ENCODE data around the gene CD79A.
"Not testable (repeated sequence)": the region's sequence is repeated elsewhere in the genome, so short reads cannot be mapped to it uniquely, and the experiment has no call there.

Gene CD79A

GRCh38 chr19:41906916-41907680 is 30.0 kb downstream of the CD79A start:
- DNase-seq, result no peak

GRCh38 chr19:41907994-41908615 is 31.0 kb downstream of the CD79A start:
- no peak for DNase-seq

DNA sequence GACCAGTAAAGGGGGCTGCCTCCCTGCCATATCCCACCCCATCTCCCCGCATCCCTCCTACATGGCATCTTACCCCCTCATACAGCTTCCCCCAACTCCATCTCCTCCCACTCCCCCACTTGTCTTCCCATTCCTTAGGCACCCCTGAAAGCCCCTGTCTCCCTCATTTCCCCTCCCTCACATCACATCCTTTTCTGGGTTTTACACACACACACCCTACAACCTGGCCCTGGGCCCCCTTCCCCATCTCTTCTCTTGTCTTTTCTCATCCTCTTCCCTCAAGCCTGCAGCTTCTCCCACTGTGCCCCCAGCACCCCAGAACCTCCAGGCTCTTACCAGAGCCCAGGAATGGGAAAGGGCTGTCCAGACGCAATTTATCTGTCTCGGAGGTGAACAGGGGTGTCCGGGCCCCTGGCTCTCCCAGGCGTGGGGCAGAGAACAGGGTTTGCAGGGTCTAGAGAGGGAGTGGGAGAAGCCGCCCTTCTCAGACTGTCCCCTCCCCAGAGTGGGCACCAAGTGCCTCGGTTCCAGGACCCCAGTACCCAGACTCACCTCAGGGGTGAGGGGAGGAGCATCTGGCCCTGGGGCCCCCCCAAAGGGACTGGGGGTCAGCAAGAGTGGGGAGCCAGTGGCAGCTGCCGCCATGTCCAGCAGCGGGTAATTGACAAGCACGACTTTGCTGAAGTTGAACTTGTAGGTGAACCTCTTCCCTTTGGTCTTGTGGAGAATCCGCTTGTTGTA is 31.8 kb downstream of the CD79A start:
- DNase-seq, result no peak

DNA sequence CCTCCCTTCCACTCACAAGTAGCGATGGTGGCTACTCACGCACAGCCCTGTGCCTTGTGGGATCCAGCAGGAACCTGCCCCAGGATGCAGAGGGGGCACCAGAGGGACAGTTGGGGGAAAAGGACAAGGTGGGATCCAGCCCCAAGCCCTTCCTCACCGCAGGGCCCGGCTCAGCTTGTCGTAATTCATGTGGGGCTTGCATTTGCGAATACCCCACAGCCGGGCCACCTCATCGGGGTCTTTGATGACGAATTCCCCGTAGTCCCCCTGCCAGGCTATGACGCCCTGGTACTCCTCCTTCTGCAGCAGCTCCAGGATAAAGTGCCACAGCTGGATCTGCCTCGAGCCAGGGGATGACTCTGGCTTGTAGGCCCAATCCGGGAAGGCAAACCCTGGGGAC is 32.6 kb downstream of the CD79A start:
- DNase-seq, result no peak

DNA sequence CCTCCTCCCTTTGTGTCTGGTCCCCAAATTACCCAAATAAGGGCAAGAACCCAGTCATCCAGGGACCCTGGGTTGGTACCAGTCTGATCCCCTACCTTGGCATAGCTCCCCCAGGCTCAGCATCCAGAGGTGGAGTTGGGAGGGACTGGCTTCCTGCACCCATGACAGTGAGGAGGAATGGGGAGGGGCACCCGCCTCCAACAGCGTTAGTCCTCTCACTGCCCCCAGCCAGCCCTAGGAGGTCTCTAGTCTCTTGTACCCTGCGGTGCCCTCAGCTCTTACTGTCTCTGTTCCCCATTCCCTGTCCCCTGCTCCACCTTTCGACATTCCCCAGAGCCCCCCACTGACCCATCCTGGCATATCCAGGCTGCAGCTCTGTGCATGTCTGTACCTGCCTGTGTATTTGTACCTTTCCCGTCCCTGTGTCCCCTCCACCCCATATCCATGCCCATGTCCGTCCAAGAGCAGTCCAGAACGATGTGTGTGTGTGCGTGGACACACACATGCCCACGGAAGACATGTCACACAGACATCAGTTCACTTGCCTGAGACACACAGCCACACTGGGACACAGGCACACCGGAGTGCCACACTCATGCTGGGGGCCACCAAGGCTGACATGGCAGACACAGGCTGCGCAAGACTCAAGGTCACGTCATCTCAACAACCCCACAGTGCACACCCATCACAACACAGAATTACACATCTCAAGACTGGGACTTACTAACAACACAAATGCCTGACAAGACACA is 33.3 kb downstream of the CD79A start:
- DNase-seq, result no peak

DNA sequence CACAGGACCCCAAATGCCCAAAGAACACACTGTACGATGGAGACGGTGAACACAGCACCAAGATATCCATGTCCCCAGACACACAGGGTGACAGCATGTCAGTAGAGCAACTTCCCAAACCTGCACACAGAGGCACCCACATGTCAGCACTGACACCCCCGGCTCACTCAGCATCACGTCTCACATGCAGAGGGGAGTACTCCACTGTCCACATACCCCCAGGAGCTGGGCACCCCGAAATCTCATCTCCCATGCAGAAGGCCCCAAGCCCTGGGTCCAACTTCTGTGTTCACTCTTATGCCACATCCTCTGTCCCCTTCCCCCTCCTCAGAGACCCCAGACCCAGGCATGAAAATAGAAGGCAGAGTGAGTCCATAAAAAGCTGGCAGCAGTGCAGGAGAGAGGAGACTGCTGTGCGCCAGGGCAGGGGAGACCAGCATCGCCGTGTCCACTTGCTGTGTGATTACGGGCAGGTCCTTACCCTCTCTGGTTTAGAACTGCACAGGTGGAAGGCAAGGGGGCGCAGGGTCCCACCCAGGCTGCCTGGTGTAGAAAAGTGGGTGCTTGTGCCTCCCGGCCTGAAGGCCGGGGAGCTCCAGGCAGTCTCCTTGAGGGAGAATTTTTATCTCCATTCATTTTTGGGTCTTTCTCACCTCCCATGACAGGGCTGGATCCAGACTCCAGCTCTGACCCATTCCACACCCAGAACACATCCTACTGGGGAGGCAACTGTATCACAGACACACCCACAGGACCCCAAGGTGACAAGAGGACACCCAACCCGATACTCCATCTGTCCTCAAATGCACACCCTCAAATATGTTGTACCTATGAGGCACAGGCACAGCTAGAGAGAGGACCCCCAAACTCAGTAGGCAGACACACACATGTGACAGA is 34.2 kb downstream of the CD79A start:
- DNase-seq, result no peak

- no peak for DNase-seq
These were observed 35.0 kb downstream of the CD79A start for GRCh38 chr19:41911889-41912731.

GRCh38 chr19:41912899-41913537 is 35.9 kb downstream of the CD79A start:
- no peak for DNase-seq

DNA sequence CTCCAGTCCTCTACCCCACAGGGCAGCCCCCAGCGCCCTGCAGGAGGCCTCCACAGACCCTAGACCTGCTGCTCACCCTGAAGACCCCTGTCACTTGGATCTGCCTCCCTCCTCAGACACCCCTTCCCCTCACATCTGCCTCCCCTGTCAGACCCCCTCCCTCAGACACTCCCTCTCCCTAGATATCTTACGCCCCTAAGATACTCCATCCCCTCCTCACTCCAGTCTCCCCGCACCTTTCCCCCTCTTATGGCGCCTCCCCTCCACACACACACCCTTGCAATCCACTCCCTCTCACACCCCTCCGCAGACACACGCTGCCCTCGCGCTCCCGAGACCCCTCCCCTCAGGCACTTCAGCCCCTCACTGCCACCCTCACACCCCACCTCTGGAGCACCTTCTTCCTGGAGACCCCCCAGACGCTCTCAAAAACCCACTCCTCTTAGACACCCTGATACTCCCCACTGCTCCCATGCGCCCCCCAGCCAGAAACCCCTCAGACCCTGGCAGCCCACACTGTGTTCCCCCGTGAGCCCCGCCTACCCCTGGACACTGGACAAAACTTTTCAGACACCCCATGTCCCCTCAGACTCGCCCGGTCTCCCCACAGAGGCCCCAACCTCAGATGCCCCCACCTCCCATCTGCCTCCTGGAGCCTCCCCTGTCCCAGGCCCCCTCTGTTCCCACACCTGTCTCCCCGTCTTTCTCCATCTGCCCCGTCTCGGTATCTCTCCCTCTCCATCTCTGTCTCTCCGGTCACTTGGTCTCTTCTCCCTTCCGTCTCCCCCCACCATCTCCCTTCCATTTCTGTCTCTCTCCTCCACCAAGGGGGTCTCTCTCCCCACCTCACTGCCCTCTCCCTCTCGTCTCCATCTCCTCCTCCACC is 36.7 kb downstream of the CD79A start:
- DNase-seq, result no peak

GRCh38 chr19:41914424-41914834 is 37.4 kb downstream of the CD79A start:
- DNase-seq, result not testable (repeated sequence)

DNA sequence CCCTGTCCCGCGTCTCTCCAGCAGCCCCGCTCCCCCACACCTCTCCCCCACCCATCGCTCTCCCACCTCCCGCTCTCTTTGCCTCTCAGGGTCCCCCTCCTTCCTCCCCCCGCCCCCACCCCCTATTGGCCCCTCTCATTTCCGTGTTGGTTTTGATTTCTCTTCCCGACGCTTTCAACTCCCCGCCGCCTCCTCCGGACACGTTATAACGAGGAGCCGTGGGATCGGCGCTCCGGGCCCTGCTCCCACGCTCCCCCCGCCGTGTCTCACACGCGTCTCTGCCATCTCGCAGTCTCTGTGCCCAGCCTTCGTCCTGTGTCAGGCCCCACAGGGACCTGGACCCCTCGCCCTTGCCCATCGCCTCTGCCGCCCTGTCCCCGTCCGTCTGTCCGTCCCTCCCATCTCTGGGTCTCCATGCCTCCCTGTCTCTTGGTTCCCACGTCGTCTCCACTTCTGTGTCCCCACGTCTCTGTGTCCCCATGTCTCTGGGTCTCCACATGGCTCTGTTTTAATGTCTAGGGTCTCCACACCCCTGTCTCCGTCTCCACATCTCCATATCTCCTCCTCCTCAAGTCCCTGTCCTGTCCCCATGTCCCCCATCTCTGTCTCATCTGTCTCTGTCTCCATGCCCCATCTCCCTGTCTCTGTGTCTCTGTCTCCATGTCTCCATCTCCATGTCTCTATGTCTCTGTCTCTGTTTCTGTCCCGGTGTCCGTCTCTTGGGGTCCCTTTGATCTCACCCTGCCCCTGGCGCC is 38.1 kb downstream of the CD79A start:
- DNase-seq, result no peak

- DNase-seq, result no peak
These were observed 38.8 kb downstream of the CD79A start for GRCh38 chr19:41915776-41916414.

DNA sequence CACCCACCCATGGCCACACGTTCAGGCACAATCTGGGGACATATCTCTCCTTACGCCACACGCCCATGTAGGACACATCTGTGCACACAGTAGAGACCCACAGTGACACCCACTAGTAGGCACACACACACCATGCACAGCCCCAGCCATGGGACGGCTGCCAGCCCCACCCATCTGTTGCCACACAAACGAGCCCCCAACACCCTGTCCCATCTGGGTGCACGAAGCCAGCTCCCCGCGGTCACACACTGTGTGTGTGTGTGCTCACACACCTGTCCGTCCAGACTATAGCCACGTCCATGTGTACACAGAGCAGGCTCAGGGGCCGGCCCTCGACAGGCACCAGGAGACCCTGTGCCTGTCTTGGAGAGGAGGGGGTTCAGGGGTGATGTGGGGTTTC is 40.6 kb downstream of the CD79A start:
- DNase-seq, result no peak

- no peak for DNase-seq
These were observed 41.0 kb downstream of the CD79A start for GRCh38 chr19:41918095-41918494.

- DNase-seq, result no peak
These were observed 41.7 kb downstream of the CD79A start for GRCh38 chr19:41918653-41919244.

- DNase-seq, result no peak
These were observed 43.1 kb downstream of the CD79A start for GRCh38 chr19:41919948-41920712.

All from CD4-positive, alpha-beta T cell treated with Interferon alpha-2 for 1 hour (primary cell).